Gastrocnemius medialis (tissue), 4 donors: ENCODE measurements around the gene NEK6.

ENCODE experiments used
- CTCF ChIP-seq, 5 experiments: fragments of 450-650 bp in 3 of 5; fragments of 200-600 bp in 2 of 5; sonication (generic) in 2 of 5; IDR thresholded peaks in 4 of 5; conservative IDR thresholded peaks in 1 of 5; 1 replicate in 4 of 5; 2 replicates in 1 of 5; pipeline ENCODE4 v1.5.1; 2016 to 2019; ENCODE audit warnings: antibody characterized with exemption in 5 of 5, mild to moderate bottlenecking in 3 of 5, moderate library complexity in 3 of 5
- POLR2A ChIP-seq, 2 donors: fragments of 450-650 bp; IDR thresholded peaks; one replicate each; pipeline ENCODE4 v1.6.1; 2017; ENCODE audit warnings: antibody characterized with exemption in 2 of 2, mild to moderate bottlenecking in 2 of 2, moderate library complexity in 2 of 2

DNA sequence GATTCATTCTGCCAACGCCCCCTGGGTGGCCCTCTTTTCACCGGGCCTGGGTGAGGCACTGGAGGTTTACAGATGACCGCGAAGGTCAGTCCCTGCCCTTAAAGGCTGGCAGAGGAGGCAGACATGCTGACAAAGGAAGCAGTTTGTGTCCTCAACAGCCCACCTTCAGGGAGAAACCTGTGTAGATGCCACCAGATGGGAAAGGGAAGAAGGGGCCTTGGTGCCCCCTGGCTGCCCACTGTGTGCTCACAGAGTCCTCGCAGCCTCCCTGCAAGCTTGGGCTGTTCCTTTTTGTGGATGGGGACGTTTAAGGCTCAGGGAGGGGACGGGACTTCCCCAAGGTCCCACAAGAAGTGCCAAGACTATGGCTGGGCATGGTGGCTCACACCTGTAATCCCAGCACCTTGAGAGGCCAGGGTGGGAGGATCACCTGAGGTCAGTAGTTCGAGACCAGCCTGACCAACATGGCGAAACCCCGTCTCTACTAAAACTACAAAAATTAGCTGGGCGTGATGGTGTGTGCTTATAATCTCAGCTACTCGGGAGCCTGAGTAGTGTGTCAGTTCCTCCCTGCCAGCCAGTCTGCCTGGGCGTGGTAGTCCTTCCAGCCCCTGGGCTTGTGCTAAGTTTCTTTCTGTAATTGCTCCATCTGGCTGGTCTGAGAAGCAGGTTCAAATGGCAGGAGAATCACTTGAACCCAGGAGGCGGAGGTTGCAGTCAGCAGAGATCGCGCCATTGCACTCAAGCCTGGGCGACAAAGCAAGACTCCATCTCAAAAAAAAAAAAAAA is 36.2 kb downstream of the NEK6 start:
- TF ChIP-seq CTCF (IDR thresholded peaks at IDR 0.05 in 4 of 5, conservative IDR thresholded peaks at IDR 0.05 in 1 of 5) (no peak), POLR2A (IDR thresholded peaks at IDR 0.05) (no peak)
